ENCODE measurements around the gene LRRC63.

The LRRC63 gene

DNA sequence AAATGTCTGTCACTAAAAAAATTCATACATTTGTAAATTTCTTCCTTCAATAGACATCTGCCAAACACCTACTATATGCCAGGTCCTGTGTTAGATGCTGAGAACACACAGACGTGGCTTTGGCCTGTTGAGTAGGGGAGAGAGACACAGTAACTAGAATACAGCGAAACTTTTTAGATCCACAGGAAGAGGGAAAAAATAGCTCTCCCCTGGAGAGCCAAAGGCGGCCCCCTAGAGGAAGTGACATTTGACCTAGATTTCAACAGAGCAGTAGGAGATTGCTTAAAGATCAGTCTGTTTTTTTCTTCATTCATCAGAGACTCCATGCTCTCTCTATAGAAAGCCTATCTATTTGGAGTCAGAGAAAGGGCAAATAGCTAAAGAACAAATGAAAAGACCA is 41.0 kb upstream of the LRRC63 start:
- peaks cover 4% of the 10 kb centered on the region for H3K27me3 ChIP-seq (ENCODE audit: control insufficient read depth, insufficient read depth, low read length, poor library complexity, severe bottlenecking)
- WGBS, 2 experiments, result 23 to 35% methylated on average over 3 of the region's 3 CpGs

DNA sequence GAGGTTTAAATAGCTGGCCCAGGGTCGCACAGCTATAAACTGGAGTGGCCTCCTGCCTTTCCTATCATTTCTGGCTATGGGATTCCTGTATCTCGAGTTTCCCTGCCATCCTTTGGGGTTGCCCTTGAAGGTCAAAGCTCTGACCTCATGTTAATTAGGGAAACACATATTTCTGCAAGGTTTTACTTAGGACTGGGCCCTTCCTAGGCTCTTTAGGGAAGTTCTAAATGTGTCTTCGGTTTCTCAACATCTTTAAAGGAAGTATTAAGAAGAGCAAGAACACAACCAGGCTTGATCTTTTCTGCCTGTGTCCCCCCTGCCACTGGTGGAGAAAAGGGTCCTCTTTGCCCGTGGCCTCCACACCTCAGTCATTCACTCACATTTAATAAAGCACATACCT is 40.5 kb upstream of the LRRC63 start:
- Histone ChIP-seq H3K36me3 (ENCODE audit: control insufficient read depth, insufficient read depth, low read length) (no peaks in the 10 kb centered on the region), H3K27ac (ENCODE audit: insufficient read depth, low read depth, low read length, poor library complexity, severe bottlenecking) (no peak overlapping the region), H3K27me3 (ENCODE audit: control insufficient read depth, insufficient read depth, low read length, poor library complexity, severe bottlenecking) (peaks cover 4% of the 10 kb centered on the region), H3K4me1 (ENCODE audit: control insufficient read depth, insufficient read depth, low read length) (peaks cover 12% of the 10 kb centered on the region), H3K9me3 (ENCODE audit: control insufficient read depth, low read length) (no peaks in the 10 kb centered on the region), H3K4me3 (ENCODE audit: insufficient read depth, low read depth, low read length) (no peak overlapping the region)
- 82 to 85% methylated on average over 4 of the region's 4 CpGs for WGBS, 2 experiments

More for the DNA sequence above, 41.0 kb upstream of the LRRC63 start:
- Histone ChIP-seq H3K4me3 (ENCODE audit: insufficient read depth, low read depth, low read length) (no peak overlapping the region), H3K4me1 (ENCODE audit: control insufficient read depth, insufficient read depth, low read length) (peaks cover 12% of the 10 kb centered on the region), H3K27ac (ENCODE audit: insufficient read depth, low read depth, low read length, poor library complexity, severe bottlenecking) (no peak overlapping the region), H3K9me3 (ENCODE audit: control insufficient read depth, low read length) (no peaks in the 10 kb centered on the region), H3K36me3 (ENCODE audit: control insufficient read depth, insufficient read depth, low read length) (no peaks in the 10 kb centered on the region)

DNA sequence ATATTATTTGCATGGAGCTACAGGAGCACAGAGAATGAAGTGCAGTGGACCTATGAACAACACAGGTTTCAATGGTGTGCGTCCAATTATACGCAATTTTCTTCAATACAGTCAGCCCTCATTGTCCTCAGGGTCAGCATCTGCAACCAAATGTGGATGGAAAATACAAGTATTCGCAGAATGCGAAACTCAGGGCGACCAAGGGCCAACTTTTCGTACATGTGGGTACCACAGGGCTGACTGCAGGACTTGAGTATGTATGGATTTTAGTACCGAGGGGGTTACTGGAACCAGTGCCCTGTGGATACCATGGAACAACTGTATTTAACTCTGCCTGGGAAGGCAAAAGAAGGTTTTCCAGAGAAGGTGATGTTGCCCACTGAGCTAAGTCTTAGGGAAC is 40.0 kb upstream of the LRRC63 start:
- Histone ChIP-seq H3K27ac (ENCODE audit: insufficient read depth, low read depth, low read length, poor library complexity, severe bottlenecking) (no peak overlapping the region), H3K9me3 (ENCODE audit: control insufficient read depth, low read length) (no peaks in the 10 kb centered on the region), H3K36me3 (ENCODE audit: control insufficient read depth, insufficient read depth, low read length) (no peaks in the 10 kb centered on the region), H3K27me3 (ENCODE audit: control insufficient read depth, insufficient read depth, low read length, poor library complexity, severe bottlenecking) (peaks cover 4% of the 10 kb centered on the region), H3K4me1 (ENCODE audit: control insufficient read depth, insufficient read depth, low read length) (peaks cover 12% of the 10 kb centered on the region), H3K4me3 (ENCODE audit: insufficient read depth, low read depth, low read length) (no peak overlapping the region)
- WGBS, 2 experiments, result 95 to 96% methylated on average over 7 of the region's 7 CpGs

DNA sequence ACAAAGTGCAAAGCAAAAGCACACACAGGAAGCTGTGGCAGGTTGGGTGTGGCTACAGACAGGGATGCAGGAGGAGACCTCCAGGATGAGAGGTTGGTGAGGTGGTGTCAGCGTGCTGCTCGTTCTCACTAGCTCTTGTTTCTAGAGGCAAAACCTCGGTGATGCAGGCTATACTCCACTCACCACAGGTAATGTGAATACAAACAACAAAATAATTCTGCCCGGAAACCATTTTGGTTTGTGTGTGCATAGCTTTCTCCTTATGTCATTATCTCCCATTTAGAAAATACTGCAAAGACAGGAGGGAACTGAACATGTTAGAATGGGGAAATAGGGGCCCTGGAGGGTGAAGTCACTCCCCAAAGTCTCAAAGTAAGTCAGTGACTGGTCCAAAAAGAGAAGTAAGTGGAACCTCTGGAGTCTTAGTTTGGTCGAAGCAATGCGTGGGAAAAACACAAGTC is 39.2 kb upstream of the LRRC63 start:
- Histone ChIP-seq H3K4me3 (ENCODE audit: insufficient read depth, low read depth, low read length) (no peak overlapping the region), H3K4me1 (ENCODE audit: control insufficient read depth, insufficient read depth, low read length) (peaks cover 12% of the 10 kb centered on the region), H3K36me3 (ENCODE audit: control insufficient read depth, insufficient read depth, low read length) (no peaks in the 10 kb centered on the region), H3K9me3 (ENCODE audit: control insufficient read depth, low read length) (no peaks in the 10 kb centered on the region), H3K27me3 (ENCODE audit: control insufficient read depth, insufficient read depth, low read length, poor library complexity, severe bottlenecking) (peaks cover 4% of the 10 kb centered on the region), H3K27ac (ENCODE audit: insufficient read depth, low read depth, low read length, poor library complexity, severe bottlenecking) (no peak overlapping the region)
- 91 to 94% methylated on average over 6 of the region's 6 CpGs for WGBS, 2 experiments

DNA sequence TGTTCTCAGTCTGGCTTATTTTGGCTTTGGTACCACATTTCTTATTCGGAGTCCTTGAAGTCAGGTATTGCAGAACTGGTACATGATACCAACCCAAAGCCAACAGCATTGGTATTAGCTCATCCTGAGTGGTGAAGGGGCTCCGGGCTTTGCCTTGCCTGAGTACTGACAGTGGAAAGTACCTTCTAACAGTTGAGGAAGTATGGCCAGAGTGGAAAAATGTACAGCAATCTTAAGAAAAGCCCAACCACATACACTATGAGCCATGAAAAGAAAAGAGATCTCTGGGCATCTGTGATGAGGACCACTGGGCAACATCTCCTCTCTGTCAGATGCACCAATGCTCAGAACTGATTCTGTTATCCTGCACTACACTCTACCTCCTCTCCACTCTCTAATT is 38.1 kb upstream of the LRRC63 start:
- WGBS, 2 experiments, result 91 to 93% methylated on average over 2 of the region's 2 CpGs
- Histone ChIP-seq H3K36me3 (ENCODE audit: control insufficient read depth, insufficient read depth, low read length) (no peaks in the 10 kb centered on the region), H3K27me3 (ENCODE audit: control insufficient read depth, insufficient read depth, low read length, poor library complexity, severe bottlenecking) (peaks cover 4% of the 10 kb centered on the region), H3K4me3 (ENCODE audit: insufficient read depth, low read depth, low read length) (no peak overlapping the region), H3K27ac (ENCODE audit: insufficient read depth, low read depth, low read length, poor library complexity, severe bottlenecking) (no peak overlapping the region), H3K9me3 (ENCODE audit: control insufficient read depth, low read length) (no peaks in the 10 kb centered on the region), H3K4me1 (ENCODE audit: control insufficient read depth, insufficient read depth, low read length) (peaks cover 12% of the 10 kb centered on the region)

DNA sequence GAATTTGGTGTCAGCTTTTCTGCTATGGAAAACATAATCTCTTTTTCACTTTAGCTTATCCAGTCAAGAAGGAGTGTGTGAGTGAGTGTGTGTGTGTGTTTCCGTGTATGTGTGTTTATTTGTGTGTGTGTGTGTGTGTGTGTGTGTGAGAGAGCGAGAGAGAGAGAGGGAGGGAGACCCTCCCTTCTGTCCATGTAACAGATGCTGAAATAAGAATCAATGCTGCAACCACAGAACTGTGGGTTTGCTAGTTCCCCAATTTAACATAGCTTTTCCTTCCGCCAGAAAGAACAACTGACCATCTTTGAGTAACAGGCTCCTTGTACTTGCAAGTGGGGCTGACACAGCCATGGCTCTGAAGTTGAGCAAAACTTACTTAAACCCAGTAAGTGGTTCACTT is 35.0 kb upstream of the LRRC63 start:
- Histone ChIP-seq H3K36me3 (ENCODE audit: control insufficient read depth, insufficient read depth, low read length) (no peaks in the 10 kb centered on the region), H3K9me3 (ENCODE audit: control insufficient read depth, low read length) (no peaks in the 10 kb centered on the region), H3K4me1 (ENCODE audit: control insufficient read depth, insufficient read depth, low read length) (peaks cover 4% of the 10 kb centered on the region), H3K4me3 (ENCODE audit: insufficient read depth, low read depth, low read length) (no peak overlapping the region), H3K27me3 (ENCODE audit: control insufficient read depth, insufficient read depth, low read length, poor library complexity, severe bottlenecking) (no peaks in the 10 kb centered on the region), H3K27ac (ENCODE audit: insufficient read depth, low read depth, low read length, poor library complexity, severe bottlenecking) (no peak overlapping the region)
- WGBS, 2 experiments, result 85 to 91% methylated on average over 3 of the region's 3 CpGs

DNA sequence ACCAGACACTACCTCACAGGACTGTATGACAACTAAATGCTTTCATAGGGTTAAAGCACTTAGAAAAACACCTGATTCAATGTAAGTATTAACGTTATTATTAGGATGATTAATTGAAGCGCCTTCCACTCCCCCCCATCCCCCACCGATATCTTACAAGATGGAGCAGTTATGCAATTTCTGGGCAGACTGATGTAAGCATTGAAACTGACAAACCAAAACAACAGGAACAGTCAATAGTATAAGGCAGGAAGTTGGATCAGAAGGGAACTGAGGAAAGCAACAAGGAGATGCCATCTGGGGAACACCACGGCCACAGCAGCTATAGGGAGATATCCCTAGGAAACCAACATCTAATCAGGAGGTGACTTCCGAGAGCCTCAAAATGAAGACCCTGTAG is 33.6 kb upstream of the LRRC63 start:
- no peak overlapping the region for H3K4me3 ChIP-seq (ENCODE audit: insufficient read depth, low read depth, low read length)
- H3K27me3 ChIP-seq (ENCODE audit: control insufficient read depth, insufficient read depth, low read length, poor library complexity, severe bottlenecking), result no peaks in the 10 kb centered on the region
- H3K27ac ChIP-seq (ENCODE audit: insufficient read depth, low read depth, low read length, poor library complexity, severe bottlenecking), result no peak overlapping the region
- no peaks in the 10 kb centered on the region for H3K36me3 ChIP-seq (ENCODE audit: control insufficient read depth, insufficient read depth, low read length)
- WGBS, 2 experiments, result 98 to 100% methylated on average over 2 to 4 of the region's 5 CpGs
- no peaks in the 10 kb centered on the region for H3K9me3 ChIP-seq (ENCODE audit: control insufficient read depth, low read length)
- H3K4me1 ChIP-seq (ENCODE audit: control insufficient read depth, insufficient read depth, low read length), result peaks cover 4% of the 10 kb centered on the region

DNA sequence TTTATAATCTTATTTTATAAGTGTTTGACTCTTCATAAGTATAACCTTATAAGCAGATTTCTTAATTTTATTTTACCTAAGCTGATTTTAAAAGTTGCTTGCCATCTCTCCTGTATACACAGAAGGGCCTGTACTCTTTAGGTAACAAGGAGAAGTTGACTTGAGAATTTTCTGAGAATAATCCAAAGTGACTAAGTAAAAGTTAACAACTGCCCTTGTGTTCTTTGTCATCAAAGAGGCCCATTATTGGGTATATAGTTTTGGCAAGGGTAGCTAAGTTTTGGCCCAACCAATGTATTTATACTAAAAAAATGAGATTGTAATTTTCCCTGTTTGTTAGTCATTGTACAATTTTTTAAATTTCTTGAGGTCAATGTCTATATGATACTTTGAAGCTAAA is 32.9 kb upstream of the LRRC63 start:
- Histone ChIP-seq H3K9me3 (ENCODE audit: control insufficient read depth, low read length) (no peaks in the 10 kb centered on the region), H3K4me1 (ENCODE audit: control insufficient read depth, insufficient read depth, low read length) (peaks cover 4% of the 10 kb centered on the region), H3K4me3 (ENCODE audit: insufficient read depth, low read depth, low read length) (no peak overlapping the region), H3K27me3 (ENCODE audit: control insufficient read depth, insufficient read depth, low read length, poor library complexity, severe bottlenecking) (no peaks in the 10 kb centered on the region), H3K27ac (ENCODE audit: insufficient read depth, low read depth, low read length, poor library complexity, severe bottlenecking) (no peak overlapping the region), H3K36me3 (ENCODE audit: control insufficient read depth, insufficient read depth, low read length) (no peaks in the 10 kb centered on the region)

DNA sequence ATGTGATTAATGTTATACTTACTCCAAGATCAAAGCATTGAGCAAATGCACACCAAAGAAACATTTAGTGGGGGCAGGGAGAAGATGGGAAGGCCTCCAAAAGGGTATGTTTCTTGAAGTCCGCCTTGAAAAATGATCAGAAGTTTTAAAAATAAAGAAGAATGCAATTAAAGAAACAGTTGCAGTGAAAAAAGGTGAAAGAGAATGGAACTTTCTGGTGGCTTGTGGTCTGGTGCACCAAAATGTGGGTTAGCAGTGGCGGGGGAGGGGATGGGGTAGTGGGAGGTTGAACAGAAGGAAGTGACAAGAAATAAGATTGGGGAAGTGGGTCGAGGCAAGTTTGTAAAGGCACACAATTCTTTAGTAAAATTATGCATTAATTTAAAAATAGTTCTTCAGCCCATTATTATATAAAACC is 32.2 kb upstream of the LRRC63 start:
- 86 to 89% methylated on average over 2 of the region's 3 CpGs for whole genome bisulfite sequencing, 2 experiments
- H3K27ac ChIP-seq (ENCODE audit: insufficient read depth, low read depth, low read length, poor library complexity, severe bottlenecking), result no peak overlapping the region
- no peaks in the 10 kb centered on the region for H3K36me3 ChIP-seq (ENCODE audit: control insufficient read depth, insufficient read depth, low read length)
- no peaks in the 10 kb centered on the region for H3K27me3 ChIP-seq (ENCODE audit: control insufficient read depth, insufficient read depth, low read length, poor library complexity, severe bottlenecking)
- H3K4me3 ChIP-seq (ENCODE audit: insufficient read depth, low read depth, low read length), result no peak overlapping the region
- H3K4me1 ChIP-seq (ENCODE audit: control insufficient read depth, insufficient read depth, low read length), result peaks cover 4% of the 10 kb centered on the region
- H3K9me3 ChIP-seq (ENCODE audit: control insufficient read depth, low read length), result no peaks in the 10 kb centered on the region

DNA sequence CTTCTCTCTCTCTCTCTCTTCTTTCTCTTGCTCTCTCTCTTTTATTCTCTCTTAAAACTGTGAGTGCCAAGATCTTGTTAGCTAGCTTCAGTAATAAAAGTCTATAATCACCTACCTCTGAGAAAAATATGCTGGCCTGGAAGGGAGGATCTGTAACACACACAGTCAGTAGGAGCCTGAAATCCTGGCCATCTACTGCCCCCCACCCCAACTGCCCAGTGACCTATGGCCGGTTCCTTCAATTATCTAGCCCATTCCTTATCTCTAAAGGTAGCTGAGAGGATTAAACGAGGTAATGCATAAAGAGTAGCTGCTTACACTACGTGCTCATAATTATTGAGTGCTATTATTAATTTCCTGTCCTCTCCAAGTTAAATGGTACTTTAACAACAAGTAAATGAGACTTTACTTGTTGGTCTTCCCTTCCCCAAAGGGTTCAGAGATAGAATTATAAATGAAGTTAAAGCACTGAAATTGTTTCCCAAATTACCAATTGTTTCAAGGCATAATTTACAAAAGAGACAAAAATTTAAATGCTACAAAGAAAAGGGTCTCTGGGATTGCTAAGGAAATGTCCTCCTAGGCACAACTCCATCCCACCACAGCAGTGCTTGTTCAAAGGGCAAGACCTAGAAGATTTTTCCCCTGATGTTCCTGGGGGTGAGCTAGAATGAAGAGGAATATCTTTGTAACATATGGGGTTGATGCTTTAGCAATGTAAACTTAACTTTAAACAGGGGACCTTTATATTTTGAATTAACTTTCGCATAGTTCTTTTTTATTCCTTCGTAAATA is 31.6 kb upstream of the LRRC63 start:
- Histone ChIP-seq H3K4me3 (ENCODE audit: insufficient read depth, low read depth, low read length) (no peak overlapping the region), H3K27ac (ENCODE audit: insufficient read depth, low read depth, low read length, poor library complexity, severe bottlenecking) (no peak overlapping the region), H3K36me3 (ENCODE audit: control insufficient read depth, insufficient read depth, low read length) (no peaks in the 10 kb centered on the region), H3K27me3 (ENCODE audit: control insufficient read depth, insufficient read depth, low read length, poor library complexity, severe bottlenecking) (no peaks in the 10 kb centered on the region), H3K4me1 (ENCODE audit: control insufficient read depth, insufficient read depth, low read length) (peaks cover 4% of the 10 kb centered on the region), H3K9me3 (ENCODE audit: control insufficient read depth, low read length) (no peaks in the 10 kb centered on the region)
- 92 to 100% methylated on average over 2 to 5 of the region's 5 CpGs for WGBS, 2 experiments
